ENCODE data around the gene EFNA5. TPM values are rescaled to one million over a fixed set of nuclear protein-coding genes. Genes with fewer than 3 reads are reported as not detected.

EFNA5 gene
- total RNA-seq = 10.2 TPM
- long read RNA-seq, partial matches to known transcripts = 0 of 8 reads
- long read RNA-seq, other reads (novel, unspliced or antisense) = 8 of 8 reads

DNA sequence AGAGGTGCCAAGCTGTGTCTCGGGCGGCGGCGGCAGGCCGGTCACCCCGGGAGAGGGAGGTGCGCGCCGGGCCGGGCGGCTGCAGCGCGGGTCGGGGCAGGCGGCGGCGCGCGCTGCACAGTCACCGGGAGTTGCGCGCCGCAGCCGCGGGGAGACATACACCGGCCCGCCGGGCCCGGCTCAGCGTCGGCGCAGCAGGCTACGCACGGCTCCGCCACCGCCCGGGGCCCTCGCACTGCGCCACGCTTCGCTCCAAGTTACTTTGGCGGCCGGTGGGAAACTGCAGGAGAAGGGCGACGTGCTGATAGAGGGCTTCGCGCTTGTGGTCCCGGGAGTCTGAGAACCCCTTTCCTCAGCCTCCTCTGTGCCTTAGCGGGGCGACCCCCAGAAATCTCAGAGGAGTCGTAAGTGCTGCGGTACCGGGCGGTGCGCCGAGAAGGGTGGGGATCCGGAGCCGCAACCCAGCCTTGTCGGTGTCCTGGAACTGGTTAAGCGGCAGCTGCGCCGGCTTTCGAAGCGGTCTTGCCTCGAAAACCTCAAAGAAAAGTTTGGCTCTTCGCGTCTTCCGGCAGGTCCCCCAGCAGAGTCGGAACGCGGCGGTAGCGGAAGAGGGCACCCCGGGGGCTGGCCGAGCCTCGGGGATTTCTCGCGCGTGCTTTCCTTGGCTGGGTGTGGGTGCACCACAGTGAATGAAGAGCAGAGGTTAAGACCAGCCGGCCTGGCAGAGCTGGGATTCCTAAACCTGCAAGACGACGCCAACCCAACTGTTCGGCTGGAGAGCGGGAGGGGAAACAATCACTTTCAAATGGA is at the start of gene EFNA5:
TSS of gene EFNA5 (minus strand) at position 6 of the 810 bp plus-strand sequence.
- H3K36me3 ChIP-seq = no peaks in the 10 kb centered on the region
- H3K27ac ChIP-seq = peak within 1 kb of the TSS; percentile 67
- peak within 1 kb of the TSS; percentile 71 for H3K4me3 ChIP-seq
- ATAC-seq (peak; percentile 37 to 40), DNase-seq (peak; percentile 56)
- peaks cover 46% of the 10 kb centered on the region for H3K27me3 ChIP-seq (ENCODE audit: low read depth)
- TF ChIP-seq, protein P1, sequence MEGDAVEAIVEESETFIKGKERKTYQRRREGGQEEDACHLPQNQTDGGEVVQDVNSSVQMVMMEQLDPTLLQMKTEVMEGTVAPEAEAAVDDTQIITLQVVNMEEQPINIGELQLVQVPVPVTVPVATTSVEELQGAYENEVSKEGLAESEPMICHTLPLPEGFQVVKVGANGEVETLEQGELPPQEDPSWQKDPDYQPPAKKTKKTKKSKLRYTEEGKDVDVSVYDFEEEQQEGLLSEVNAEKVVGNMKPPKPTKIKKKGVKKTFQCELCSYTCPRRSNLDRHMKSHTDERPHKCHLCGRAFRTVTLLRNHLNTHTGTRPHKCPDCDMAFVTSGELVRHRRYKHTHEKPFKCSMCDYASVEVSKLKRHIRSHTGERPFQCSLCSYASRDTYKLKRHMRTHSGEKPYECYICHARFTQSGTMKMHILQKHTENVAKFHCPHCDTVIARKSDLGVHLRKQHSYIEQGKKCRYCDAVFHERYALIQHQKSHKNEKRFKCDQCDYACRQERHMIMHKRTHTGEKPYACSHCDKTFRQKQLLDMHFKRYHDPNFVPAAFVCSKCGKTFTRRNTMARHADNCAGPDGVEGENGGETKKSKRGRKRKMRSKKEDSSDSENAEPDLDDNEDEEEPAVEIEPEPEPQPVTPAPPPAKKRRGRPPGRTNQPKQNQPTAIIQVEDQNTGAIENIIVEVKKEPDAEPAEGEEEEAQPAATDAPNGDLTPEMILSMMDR (IDR thresholded peaks at IDR 0.05) = no peak
- intact Hi-C loops (cut with DNase I) = no loop called here
- H3K9me3 ChIP-seq = no peaks in the 10 kb centered on the region
- H3K4me1 ChIP-seq = peaks cover 39% of the 10 kb centered on the region

DNA sequence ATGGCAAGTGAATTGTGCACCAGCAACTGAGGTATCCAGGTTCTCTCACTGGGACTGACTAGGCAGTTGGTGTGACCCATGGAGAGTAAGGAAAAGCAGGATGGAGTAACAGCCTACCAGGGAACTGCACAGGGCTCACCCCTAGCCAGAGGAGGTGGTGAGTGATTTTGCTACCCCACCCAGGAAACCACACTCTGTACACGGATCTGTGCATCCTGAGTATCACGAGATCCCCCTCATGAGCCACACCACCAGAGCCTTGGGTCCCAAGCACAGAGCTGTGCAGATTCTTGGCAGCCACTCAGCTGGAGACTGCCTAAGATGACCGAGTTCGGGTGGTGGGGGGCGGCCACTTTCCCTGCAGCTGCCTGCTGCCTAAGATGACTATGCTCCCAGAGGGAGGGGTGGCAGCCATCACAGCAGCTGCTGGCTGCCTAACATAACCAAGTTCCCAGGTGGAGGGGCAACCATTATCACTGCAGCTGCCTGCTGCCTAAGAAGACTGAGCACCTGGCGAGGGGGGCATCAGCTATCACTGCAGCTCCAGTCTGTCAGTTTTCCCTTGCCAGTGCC is 48.4 kb upstream of the EFNA5 start:
- TF ChIP-seq, protein P1 (IDR thresholded peaks at IDR 0.05) = no peak
- H3K36me3 ChIP-seq = no peaks in the 10 kb centered on the region
- no peak overlapping the region for H3K4me3 ChIP-seq
- H3K9me3 ChIP-seq = peaks cover 7% of the 10 kb centered on the region
- no peaks in the 10 kb centered on the region for H3K4me1 ChIP-seq
- H3K27ac ChIP-seq = no peak overlapping the region
- DNase-seq (no peak), ATAC-seq (no peak)
- H3K27me3 ChIP-seq (ENCODE audit: low read depth) = no peaks in the 10 kb centered on the region
- intact Hi-C loops (cut with DNase I) = no loop called here

DNA sequence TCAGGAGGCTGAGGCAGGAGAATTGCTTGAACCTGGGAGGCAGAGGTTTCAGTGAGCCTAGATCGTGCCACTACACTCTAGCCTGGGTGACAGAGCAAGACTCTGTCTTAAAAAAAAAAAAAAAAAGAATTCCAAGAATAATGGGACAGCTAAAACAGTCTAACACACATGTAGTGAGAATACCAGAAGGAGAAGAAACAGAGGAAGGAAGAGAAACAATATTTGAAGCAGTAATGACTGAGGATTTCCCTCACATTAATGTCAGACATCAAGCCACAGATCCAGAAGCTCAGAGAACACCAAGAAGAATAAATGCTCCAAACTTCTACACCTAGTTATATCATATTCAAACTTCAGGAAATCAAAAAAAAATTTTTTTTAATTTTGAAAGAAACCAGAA is 47.1 kb upstream of the EFNA5 start:
- no peaks in the 10 kb centered on the region for H3K4me1 ChIP-seq
- H3K36me3 ChIP-seq = no peaks in the 10 kb centered on the region
- TF ChIP-seq, protein P1 (IDR thresholded peaks at IDR 0.05) = no peak
- no peaks in the 10 kb centered on the region for H3K27me3 ChIP-seq (ENCODE audit: low read depth)
- H3K9me3 ChIP-seq = peaks cover 7% of the 10 kb centered on the region
- intact Hi-C loops (cut with DNase I) = no loop called here
- no peak overlapping the region for H3K27ac ChIP-seq
- DNase-seq (no peak), ATAC-seq (no peak)
- H3K4me3 ChIP-seq = no peak overlapping the region

DNA sequence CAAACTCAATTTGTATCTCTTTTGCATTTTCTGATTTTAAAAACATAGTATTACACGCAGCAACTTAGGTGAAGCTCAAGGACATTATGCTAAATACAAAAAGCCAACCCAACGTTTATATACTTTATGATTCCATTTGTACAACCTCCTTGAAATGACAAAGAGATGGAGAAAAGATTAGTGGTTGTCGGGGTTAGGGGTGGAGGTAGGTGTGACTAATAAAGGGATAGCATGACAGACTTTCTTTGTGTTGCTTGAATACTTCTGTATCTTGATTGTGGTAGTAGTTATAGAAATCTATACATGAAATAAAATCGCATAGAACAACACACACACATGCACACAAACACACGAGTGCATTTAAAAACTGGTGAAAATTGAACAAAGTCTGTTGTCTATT is 42.5 kb upstream of the EFNA5 start:
- DNase-seq (no peak), ATAC-seq (no peak)
- intact Hi-C loops (cut with DNase I) = no loop called here
- Histone ChIP-seq H3K27me3 (ENCODE audit: low read depth) (no peaks in the 10 kb centered on the region), H3K9me3 (no peaks in the 10 kb centered on the region), H3K4me3 (no peak overlapping the region), H3K4me1 (no peaks in the 10 kb centered on the region), H3K27ac (no peak overlapping the region), H3K36me3 (no peaks in the 10 kb centered on the region)
- TF ChIP-seq, protein P1 (IDR thresholded peaks at IDR 0.05) = no peak

DNA sequence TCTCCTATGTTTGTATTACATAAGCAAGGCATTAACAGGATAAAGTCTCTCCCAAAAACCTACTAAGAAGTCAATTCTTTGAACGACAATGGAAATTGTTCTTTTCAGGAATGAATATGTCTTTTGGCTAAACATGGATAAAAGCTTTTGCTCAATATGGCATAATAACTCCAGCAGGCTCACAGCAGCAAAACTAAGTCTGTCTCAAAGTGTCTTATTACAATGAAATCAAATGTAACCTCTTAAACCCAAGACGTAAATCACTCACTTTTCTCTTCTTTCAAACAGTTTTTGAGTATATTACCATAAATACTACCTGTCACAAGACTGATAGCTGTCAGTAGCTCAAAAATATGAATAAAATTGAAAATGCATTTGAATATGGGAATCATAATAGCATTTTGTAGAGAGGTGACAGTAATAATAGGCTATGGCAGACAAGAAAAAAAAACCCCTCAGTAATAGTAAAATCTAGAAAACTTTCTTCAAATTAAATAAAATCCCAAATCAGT is 41.7 kb upstream of the EFNA5 start:
- DNase-seq = no peak

More for the DNA sequence above, 41.7 kb upstream of the EFNA5 start:
- H3K27me3 ChIP-seq (ENCODE audit: low read depth) = no peaks in the 10 kb centered on the region
- no peak overlapping the region for H3K27ac ChIP-seq
- intact Hi-C loops (cut with DNase I) = no loop called here
- no peaks in the 10 kb centered on the region for H3K36me3 ChIP-seq
- H3K9me3 ChIP-seq = no peaks in the 10 kb centered on the region
- ATAC-seq = no peak
- H3K4me3 ChIP-seq = no peak overlapping the region
- no peaks in the 10 kb centered on the region for H3K4me1 ChIP-seq
- TF ChIP-seq, protein P1 (IDR thresholded peaks at IDR 0.05) = no peak

All from lower lobe of right lung (tissue), 2 donors.